Prostate gland (tissue), 2 donors: ENCODE measurements around the gene GRPEL1. TPM values are rescaled to one million over a fixed set of nuclear protein-coding genes. Genes with fewer than 3 reads are reported as not detected.

ENCODE experiments used
- DNase-seq: peaks from one replicate; pipeline ENCODE4 v3.0.0-alpha.2; 2019; ENCODE audit warnings: low spot score
- H3K27ac ChIP-seq, 2 donors: fragments of 200-600 bp; sonication (generic); 2 replicates each; pipeline ENCODE4 v1.5.1; 2017 to 2019
- H3K27me3 ChIP-seq: fragments of 200-600 bp; sonication (generic); replicated peaks from 2 replicates; pipeline ENCODE4 v1.5.1; 2019; ENCODE audit not compliant: insufficient read depth
- H3K36me3 ChIP-seq, 2 donors: fragments of 200-600 bp; sonication (generic); 1 replicate in 1 of 2; 2 replicates in 1 of 2; pipeline versions ENCODE4 v1.5.1 to v1.8.1; 2017 to 2019
- H3K4me1 ChIP-seq: fragments of 200-600 bp; sonication (generic); replicated peaks from 2 replicates; pipeline ENCODE4 v1.5.1; 2019
- H3K4me3 ChIP-seq, 2 donors: fragments of 200-600 bp; sonication (generic); 2 replicates each; pipeline ENCODE4 v1.5.1; 2017 to 2019
- H3K9me3 ChIP-seq: fragments of 200-600 bp; sonication (generic); 2 replicates; pipeline ENCODE4 v1.5.1; 2017
- POLR2A ChIP-seq: fragments of 450-650 bp; IDR thresholded peaks from one replicate; pipeline ENCODE4 v1.6.1; 2016; ENCODE audit warnings: antibody characterized with exemption, mild to moderate bottlenecking
- POLR2AphosphoS5 ChIP-seq: sonication (generic); formaldehyde crosslinking; IDR thresholded peaks from one replicate; pipeline ENCODE4 v1.6.1; 2017; ENCODE audit warnings: antibody characterized with exemption
- WGBS: methylation state at CpG from one replicate; pipeline ENCODE4 v1.1.5; 2018; 5-methylcytosine and 5-hydroxymethylcytosine counted together
- intact Hi-C: fragments of 100-400 bp; cut with DNase I; formaldehyde crosslinking; loops from one replicate; pipeline ENCODE4 v1.14.2; 2022
- total RNA-seq, 2 donors: library from RNA; depleted of rRNA; stranded (reverse); fragments of >200 nt; gene quantifications; one replicate each; pipeline ENCODE4 v1.1.0, GENCODE V29; 2016
- TF ChIP-seq, protein P1 (sequence below), 4 experiments: fragments of 200-600 bp in 2 of 4; fragments of 450-650 bp in 2 of 4; sonication (generic) in 2 of 4; IDR thresholded peaks; 1 replicate in 3 of 4; 2 replicates in 1 of 4; pipeline ENCODE4 v1.5.1; 2016 to 2019; ENCODE audit warnings: antibody characterized with exemption in 4 of 4, mild to moderate bottlenecking in 2 of 4, moderate library complexity in 2 of 4

The GRPEL1 gene
- total RNA-seq, 2 donors from 2014 or later, result 12.8 to 25.6 TPM

- Histone ChIP-seq H3K4me1 (peaks cover 19% of the 10 kb centered on the region), H3K9me3 (no peaks in the 10 kb centered on the region), H3K4me3 (no peak overlapping the region), H3K27me3 (no peaks in the 10 kb centered on the region), H3K36me3 (peaks cover 0 to 2% of the 10 kb centered on the region in 2 donors), H3K27ac (no peak overlapping the region)
- TF ChIP-seq, protein P1, sequence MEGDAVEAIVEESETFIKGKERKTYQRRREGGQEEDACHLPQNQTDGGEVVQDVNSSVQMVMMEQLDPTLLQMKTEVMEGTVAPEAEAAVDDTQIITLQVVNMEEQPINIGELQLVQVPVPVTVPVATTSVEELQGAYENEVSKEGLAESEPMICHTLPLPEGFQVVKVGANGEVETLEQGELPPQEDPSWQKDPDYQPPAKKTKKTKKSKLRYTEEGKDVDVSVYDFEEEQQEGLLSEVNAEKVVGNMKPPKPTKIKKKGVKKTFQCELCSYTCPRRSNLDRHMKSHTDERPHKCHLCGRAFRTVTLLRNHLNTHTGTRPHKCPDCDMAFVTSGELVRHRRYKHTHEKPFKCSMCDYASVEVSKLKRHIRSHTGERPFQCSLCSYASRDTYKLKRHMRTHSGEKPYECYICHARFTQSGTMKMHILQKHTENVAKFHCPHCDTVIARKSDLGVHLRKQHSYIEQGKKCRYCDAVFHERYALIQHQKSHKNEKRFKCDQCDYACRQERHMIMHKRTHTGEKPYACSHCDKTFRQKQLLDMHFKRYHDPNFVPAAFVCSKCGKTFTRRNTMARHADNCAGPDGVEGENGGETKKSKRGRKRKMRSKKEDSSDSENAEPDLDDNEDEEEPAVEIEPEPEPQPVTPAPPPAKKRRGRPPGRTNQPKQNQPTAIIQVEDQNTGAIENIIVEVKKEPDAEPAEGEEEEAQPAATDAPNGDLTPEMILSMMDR (IDR thresholded peaks at IDR 0.05), result no peak
- TF ChIP-seq POLR2A (no peak), POLR2AphosphoS5 (no peak)
- intact Hi-C loops, result loop anchor here (10.0 kb wide), 1 partner anchor 264 kb away; the partner anchor contains the start of gene KIAA0232
- DNase-seq, result no peak
- 99% methylated on average over 4 of the region's 4 CpGs for WGBS
Observed at GRCh38 chr4:7049295-7049694, 18.6 kb downstream of the GRPEL1 start.

DNA sequence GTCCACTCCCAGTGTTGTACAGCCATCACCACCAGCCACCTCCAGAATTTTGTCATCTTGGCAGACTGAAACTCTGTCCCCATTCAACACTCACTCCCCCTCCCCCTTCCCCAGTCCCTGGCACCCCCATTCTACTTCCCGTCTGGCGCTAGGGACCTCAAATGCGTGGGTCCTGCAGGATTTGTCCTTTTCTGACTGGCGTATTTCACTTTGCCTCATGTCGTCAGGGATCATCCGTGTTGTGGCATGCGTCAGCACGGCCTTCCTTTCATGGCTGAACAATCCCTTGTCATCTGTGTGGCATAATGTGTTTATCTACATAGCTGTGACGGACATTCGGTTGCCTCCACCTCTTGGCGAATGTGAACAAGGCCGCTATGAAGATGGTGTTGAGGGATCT, 19.2 kb downstream of the GRPEL1 start:
- DNase-seq, result no peak
- Histone ChIP-seq H3K9me3 (no peaks in the 10 kb centered on the region), H3K27ac (no peak overlapping the region), H3K4me3 (no peak overlapping the region), H3K27me3 (no peaks in the 10 kb centered on the region), H3K4me1 (peaks cover 19% of the 10 kb centered on the region), H3K36me3 (no peaks in the 10 kb centered on the region)
- TF ChIP-seq, protein P1 (IDR thresholded peaks at IDR 0.05), result no peak
- TF ChIP-seq POLR2AphosphoS5 (no peak), POLR2A (no peak)
- intact Hi-C loops, result loop anchor here (10.0 kb wide), 1 partner anchor 264 kb away; the partner anchor contains the start of gene KIAA0232
- 90% methylated on average over 12 of the region's 12 CpGs for WGBS

DNA sequence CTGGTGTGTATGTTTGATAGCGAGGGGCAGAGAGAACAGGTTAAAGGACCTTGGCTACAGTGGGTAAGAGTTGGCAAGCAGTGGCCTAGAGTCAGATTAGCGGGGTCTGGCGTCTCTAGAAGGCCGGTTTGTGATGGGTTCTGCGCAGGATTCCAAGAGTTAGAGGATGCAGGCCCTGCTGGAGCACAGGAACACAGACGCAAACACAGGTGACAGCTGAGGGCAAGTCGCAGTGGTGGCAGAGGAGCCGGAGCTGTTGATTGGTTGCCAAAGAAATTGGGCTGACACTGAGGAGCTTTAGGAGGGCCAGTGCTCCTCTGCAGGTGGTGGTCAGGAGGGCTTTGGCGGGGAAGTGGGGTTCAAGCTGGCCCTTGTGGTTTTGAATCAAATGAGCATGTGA, 20.9 kb downstream of the GRPEL1 start:
- H3K9me3 ChIP-seq, result no peaks in the 10 kb centered on the region
- H3K4me3 ChIP-seq, result no peak overlapping the region
- peaks cover 23% of the 10 kb centered on the region for H3K4me1 ChIP-seq
- intact Hi-C loops, result loop anchor here (10.0 kb wide), 1 partner anchor 262 kb away; the partner anchor contains the start of gene KIAA0232
- WGBS, result 83% methylated on average over 9 of the region's 9 CpGs
- H3K27ac ChIP-seq, result no peak overlapping the region
- DNase-seq, result no peak
- no peaks in the 10 kb centered on the region for H3K36me3 ChIP-seq
- H3K27me3 ChIP-seq, result no peaks in the 10 kb centered on the region
- TF ChIP-seq, protein P1 (IDR thresholded peaks at IDR 0.05), result no peak
- TF ChIP-seq POLR2AphosphoS5, result no peak
- TF ChIP-seq POLR2A, result no peak

DNA sequence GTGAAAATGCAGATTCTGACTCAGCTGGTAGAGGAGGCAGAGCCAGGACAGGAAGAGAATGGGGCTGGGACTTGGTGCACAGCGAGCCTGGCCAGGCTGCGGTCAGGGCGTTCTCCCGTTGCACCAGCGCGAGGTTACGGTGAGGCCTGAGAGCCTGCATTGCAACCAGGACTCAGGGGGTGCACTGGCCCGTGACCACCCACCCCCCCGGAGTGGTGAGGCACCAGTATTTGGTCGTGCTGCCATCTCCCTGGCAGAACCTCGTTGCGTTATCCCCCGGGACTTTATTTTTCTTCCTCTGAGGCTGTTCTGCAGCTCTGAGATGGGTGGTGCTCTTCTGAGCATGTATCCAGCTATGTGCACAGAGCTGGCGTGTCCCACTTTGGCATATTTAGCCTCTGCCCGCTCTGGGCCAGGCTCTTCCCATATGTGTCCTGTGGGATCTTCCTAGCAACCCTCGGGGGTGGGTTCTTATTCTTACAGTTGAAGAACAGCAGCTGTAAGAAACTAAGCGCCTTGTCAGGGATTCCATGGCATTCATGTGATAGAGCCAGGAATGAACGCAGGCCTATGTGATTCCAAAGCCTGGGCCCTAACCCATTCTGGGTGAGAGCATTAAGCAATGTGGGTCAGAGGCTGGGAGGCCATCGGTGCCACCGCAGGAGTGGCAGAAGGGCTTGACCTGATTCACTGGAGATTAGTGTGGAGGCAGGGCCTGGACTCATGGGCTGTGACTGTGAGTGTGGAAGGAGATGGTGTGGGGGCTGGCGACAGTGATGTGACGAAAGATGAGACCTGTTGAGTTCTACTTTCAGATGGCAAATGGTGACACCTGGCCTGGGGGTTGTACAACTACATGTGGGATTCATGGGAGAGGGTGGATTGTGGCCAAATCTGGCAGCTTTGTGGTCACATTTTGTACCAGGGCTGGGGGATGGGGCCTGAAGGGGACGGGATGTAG, 21.6 kb downstream of the GRPEL1 start:
- no peaks in the 10 kb centered on the region for H3K27me3 ChIP-seq
- no peak for DNase-seq
- intact Hi-C loops, result loop anchor here (10.0 kb wide), 1 partner anchor 261 kb away; the partner anchor contains the start of gene KIAA0232
- TF ChIP-seq, protein P1 (IDR thresholded peaks at IDR 0.05), result no peak
- TF ChIP-seq POLR2AphosphoS5 (no peak), POLR2A (no peak)
- WGBS, result 79% methylated on average over 23 of the region's 23 CpGs
- peaks cover 28% of the 10 kb centered on the region for H3K4me1 ChIP-seq
- H3K36me3 ChIP-seq, result no peaks in the 10 kb centered on the region
- no peaks in the 10 kb centered on the region for H3K9me3 ChIP-seq
- peak overlapping the region in 1 of 2 donors; percentile 1 for H3K4me3 ChIP-seq
- no peak overlapping the region for H3K27ac ChIP-seq
